GM19452 (cell line): ENCODE measurements around the gene CEP43.

Experiments used
- ATAC-seq: cut with Tn5 transposase; IDR thresholded peaks from one replicate; pipeline ENCODE4 v1.9.1; 2021; ENCODE audit not compliant: unreplicated experiment

The CEP43 gene

GRCh38 chr6:167005350-167006159, 6.4 kb downstream of the CEP43 start:
- no peak for ATAC-seq

GRCh38 chr6:167007985-167008384, 8.8 kb downstream of the CEP43 start:
- no peak for ATAC-seq

GRCh38 chr6:167013067-167013466, 13.9 kb downstream of the CEP43 start:
- no peak for ATAC-seq

- ATAC-seq = no peak
These were observed 14.7 kb downstream of the CEP43 start for GRCh38 chr6:167013946-167014345.

- no peak for ATAC-seq
These were observed 16.1 kb downstream of the CEP43 start for GRCh38 chr6:167015302-167015701.

GRCh38 chr6:167020206-167020605, 21.0 kb downstream of the CEP43 start:
- ATAC-seq = peak; percentile 95

- no peak for ATAC-seq
These were observed 28.1 kb downstream of the CEP43 start for GRCh38 chr6:167027308-167027707.

- no peak for ATAC-seq
These were observed 28.6 kb downstream of the CEP43 start for GRCh38 chr6:167027772-167028171.

- ATAC-seq = no peak
These were observed 31.2 kb downstream of the CEP43 start for GRCh38 chr6:167030222-167031072.

GRCh38 chr6:167031082-167031709, 32.0 kb downstream of the CEP43 start:
- ATAC-seq = no peak

GRCh38 chr6:167034056-167034455, 34.9 kb downstream of the CEP43 start:
- no peak for ATAC-seq

- no peak for ATAC-seq
These were observed 38.6 kb downstream of the CEP43 start for GRCh38 chr6:167037762-167038161.

GRCh38 chr6:167044696-167045095, 45.5 kb downstream of the CEP43 start:
- no peak for ATAC-seq

- ATAC-seq = no peak
These were observed 46.8 kb downstream of the CEP43 start for GRCh38 chr6:167045828-167046580.

- ATAC-seq = peak; percentile 19
These were observed 47.8 kb downstream of the CEP43 start for GRCh38 chr6:167046861-167047495.

GRCh38 chr6:167047554-167047953, 48.4 kb downstream of the CEP43 start:
- peak; percentile 88 for ATAC-seq
